ENCODE measurements around the gene HEMK1. TPM values are rescaled to one million over a fixed set of nuclear protein-coding genes. Genes with fewer than 3 reads are reported as not detected.

Gene HEMK1
- total RNA-seq, 1 experiment from 2014 or later = 12.6 TPM

GRCh38 chr3:50610181-50610971 lies 41.1 kb downstream of the HEMK1 start:
- DNase-seq = no peak
- intact Hi-C loops (cut with micrococcal nuclease; ENCODE audit: unreplicated experiment) = loop anchor here (5.0 kb wide), 1 partner anchor 258 kb away; the partner anchor contains the start of genes CYB561D2 and NPRL2
- ChIA-PET POLR2A (no interaction called here), CTCF (interaction anchor here (1.7 kb wide), 1 partner anchor 21 kb away, joined by 13 read pairs; no protein-coding TSS in a partner anchor)
- no peaks in the 10 kb centered on the region for H3K36me3 ChIP-seq (ENCODE audit: control insufficient read depth, insufficient read depth, low read length)
- H3K4me1 ChIP-seq = peaks cover 11% of the 10 kb centered on the region
- peaks cover 17% of the 10 kb centered on the region for H3K36me3 Mint-ChIP-seq (ENCODE audit: insufficient read depth, unreplicated experiment)
- no peaks in the 10 kb centered on the region for H3K9me3 ChIP-seq
- peaks cover 17% of the 10 kb centered on the region for H3K4me1 Mint-ChIP-seq (ENCODE audit: low read depth, unreplicated experiment)
- no peaks in the 10 kb centered on the region for H3K9me3 Mint-ChIP-seq (ENCODE audit: unreplicated experiment)
- peak overlapping the region; percentile 74; the same call in 1 of the 2 replicates for H3K4me3 ChIP-seq (ENCODE audit: low read depth, low read length)
- H3K27me3 ChIP-seq (replicated peaks; ENCODE audit: control insufficient read depth, insufficient read depth, low read length) = no peaks in the 10 kb centered on the region
- H3K27me3 Mint-ChIP-seq (ENCODE audit: insufficient read depth, unreplicated experiment) = peaks cover 4% of the 10 kb centered on the region
- peak overlapping the region; percentile 81 for H3K27ac Mint-ChIP-seq (ENCODE audit: unreplicated experiment)
- no peak for TF ChIP-seq CTCF (IDR thresholded peaks at IDR 0.05; ENCODE audit: insufficient read depth in 1 of 2, low read depth in 1 of 2, low read length in 1 of 2, severe bottlenecking in 1 of 2, unreplicated experiment in 1 of 2)
- BruUV-seq (replicated peaks) = no TSS peak
- H3K4me3 Mint-ChIP-seq (ENCODE audit: unreplicated experiment) = peak overlapping the region; percentile 83

DNA sequence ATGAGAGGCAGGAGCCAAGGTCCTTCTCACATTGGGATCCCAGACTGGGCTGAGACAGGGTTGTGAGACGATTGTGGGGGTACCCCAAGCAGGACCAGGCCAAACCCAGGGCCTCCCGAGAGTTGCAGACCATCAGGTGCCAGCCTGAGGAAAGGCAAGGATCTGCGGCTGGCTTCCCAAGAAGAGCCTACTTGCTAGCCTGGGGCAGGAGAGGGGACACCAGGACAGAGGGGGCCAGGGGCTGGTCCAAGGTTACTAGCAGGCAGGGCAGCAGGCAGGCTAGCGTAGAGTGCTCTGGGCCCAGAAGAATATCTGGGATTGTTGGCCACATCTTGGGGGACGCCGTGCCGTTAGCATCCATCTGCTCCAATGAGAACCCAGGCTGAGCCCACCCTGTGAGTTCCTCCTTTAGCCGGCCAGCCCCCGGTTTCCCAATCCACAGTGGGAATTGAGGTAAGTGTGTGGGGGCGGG lies 41.7 kb downstream of the HEMK1 start:
- ChIA-PET POLR2A (interaction anchor here (1.3 to 1.6 kb wide), 2 partner anchors 9 to 42 kb away, joined by 14 to 21 read pairs; partner anchors contain the start of gene HEMK1), CTCF (interaction anchor here (0.6 to 2.1 kb wide), 6 partner anchors 9 to 258 kb away, joined by 3 to 27 read pairs (median 12); partner anchors contain the start of gene HEMK1)
- BruUV-seq (replicated peaks) = TSS peak; percentile 48
- Mint-ChIP-seq H3K27me3 (ENCODE audit: insufficient read depth, unreplicated experiment) (peaks cover 4% of the 10 kb centered on the region), H3K36me3 (ENCODE audit: insufficient read depth, unreplicated experiment) (peaks cover 17% of the 10 kb centered on the region), H3K4me1 (ENCODE audit: low read depth, unreplicated experiment) (peaks cover 17% of the 10 kb centered on the region), H3K9me3 (ENCODE audit: unreplicated experiment) (no peaks in the 10 kb centered on the region), H3K27ac (ENCODE audit: unreplicated experiment) (peak overlapping the region; percentile 81), H3K4me3 (ENCODE audit: unreplicated experiment) (peak overlapping the region; percentile 83)
- peaks cover 11% of the 10 kb centered on the region for H3K4me1 ChIP-seq
- H3K9me3 ChIP-seq = no peaks in the 10 kb centered on the region
- H3K27me3 ChIP-seq (replicated peaks; ENCODE audit: control insufficient read depth, insufficient read depth, low read length) = no peaks in the 10 kb centered on the region
- H3K4me3 ChIP-seq (ENCODE audit: low read depth, low read length) = peak overlapping the region; percentile 74
- no peak for TF ChIP-seq CTCF (IDR thresholded peaks at IDR 0.05; ENCODE audit: insufficient read depth in 1 of 2, low read depth in 1 of 2, low read length in 1 of 2, severe bottlenecking in 1 of 2, unreplicated experiment in 1 of 2)
- intact Hi-C loops (cut with micrococcal nuclease; ENCODE audit: unreplicated experiment) = loop anchor here (5.0 kb wide), 1 partner anchor 259 kb away; the partner anchor contains the start of genes CYB561D2 and NPRL2
- no peak for DNase-seq
- H3K36me3 ChIP-seq (ENCODE audit: control insufficient read depth, insufficient read depth, low read length) = no peaks in the 10 kb centered on the region

GRCh38 chr3:50611464-50612233 lies 42.3 kb downstream of the HEMK1 start, which contains the start of gene CISH:
TSS of gene CISH (minus strand) at chr3:50611774. CDS start at chr3:50611650, 124 bp downstream.
- H3K36me3 ChIP-seq (ENCODE audit: control insufficient read depth, insufficient read depth, low read length) = no peaks in the 10 kb centered on the region
- peaks cover 18% of the 10 kb centered on the region for H3K36me3 Mint-ChIP-seq (ENCODE audit: insufficient read depth, unreplicated experiment)
- POLR2A ChIA-PET = interaction anchor here (1.0 to 1.6 kb wide), 3 partner anchors 10 to 274 kb away, joined by 5 to 21 read pairs (median 14); partner anchors contain the start of gene HEMK1
- peak; percentile 96 to 97 for DNase-seq
- H3K27ac Mint-ChIP-seq (ENCODE audit: unreplicated experiment) = peak within 1 kb of the TSS; percentile 81
- peak; percentile 27 to 55 for TF ChIP-seq CTCF (IDR thresholded peaks at IDR 0.05; ENCODE audit: insufficient read depth in 1 of 2, low read depth in 1 of 2, low read length in 1 of 2, severe bottlenecking in 1 of 2, unreplicated experiment in 1 of 2)
- H3K9me3 Mint-ChIP-seq (ENCODE audit: unreplicated experiment) = no peaks in the 10 kb centered on the region
- peaks cover 4% of the 10 kb centered on the region for H3K27me3 Mint-ChIP-seq (ENCODE audit: insufficient read depth, unreplicated experiment)
- peaks cover 11% of the 10 kb centered on the region for H3K4me1 ChIP-seq
- peaks cover 23% of the 10 kb centered on the region for H3K4me1 Mint-ChIP-seq (ENCODE audit: low read depth, unreplicated experiment)
- no peaks in the 10 kb centered on the region for H3K27me3 ChIP-seq (replicated peaks; ENCODE audit: control insufficient read depth, insufficient read depth, low read length)
- CTCF ChIA-PET = interaction anchor here (0.6 to 2.1 kb wide), 12 partner anchors 10 to 888 kb away, joined by 3 to 27 read pairs (median 6); partner anchors contain the start of genes DCAF1 and HEMK1
- H3K9me3 ChIP-seq = no peaks in the 10 kb centered on the region
- no TSS peak for BruUV-seq (replicated peaks)
- peak within 1 kb of the TSS; percentile 74 for H3K4me3 ChIP-seq (ENCODE audit: low read depth, low read length)
- H3K4me3 Mint-ChIP-seq (ENCODE audit: unreplicated experiment) = peak within 1 kb of the TSS; percentile 83
- intact Hi-C loops (cut with micrococcal nuclease; ENCODE audit: unreplicated experiment) = loop anchor here (5.0 kb wide), 1 partner anchor 259 kb away; the partner anchor contains the start of genes CYB561D2 and NPRL2
